Renal cortex interstitium (tissue), 11 donors: ENCODE measurements around the gene SPEN. TPM values are rescaled to one million over a fixed set of nuclear protein-coding genes. Genes with fewer than 3 reads are reported as not detected.

ENCODE experiments used
- DNase-seq, 11 donors: peaks; one replicate each; pipeline ENCODE4 v3.0.0-alpha.2; 2013; ENCODE audit warnings: low read depth in 9 of 11, low spot score in 4 of 11; ENCODE audit errors: extremely low read depth in 1 of 11
- polyA plus RNA-seq, 3 donors: library from polyadenylated mRNA; unstranded; fragments of 120-200 nt; gene quantifications; one replicate each; pipeline ENCODE4 v1.2.1, GENCODE V29; 2013; ENCODE audit not compliant: insufficient read length in 3 of 3

Gene SPEN
- polyA plus RNA-seq, 3 donors = 57.2 to 64.4 (median 61.7) TPM

DNA sequence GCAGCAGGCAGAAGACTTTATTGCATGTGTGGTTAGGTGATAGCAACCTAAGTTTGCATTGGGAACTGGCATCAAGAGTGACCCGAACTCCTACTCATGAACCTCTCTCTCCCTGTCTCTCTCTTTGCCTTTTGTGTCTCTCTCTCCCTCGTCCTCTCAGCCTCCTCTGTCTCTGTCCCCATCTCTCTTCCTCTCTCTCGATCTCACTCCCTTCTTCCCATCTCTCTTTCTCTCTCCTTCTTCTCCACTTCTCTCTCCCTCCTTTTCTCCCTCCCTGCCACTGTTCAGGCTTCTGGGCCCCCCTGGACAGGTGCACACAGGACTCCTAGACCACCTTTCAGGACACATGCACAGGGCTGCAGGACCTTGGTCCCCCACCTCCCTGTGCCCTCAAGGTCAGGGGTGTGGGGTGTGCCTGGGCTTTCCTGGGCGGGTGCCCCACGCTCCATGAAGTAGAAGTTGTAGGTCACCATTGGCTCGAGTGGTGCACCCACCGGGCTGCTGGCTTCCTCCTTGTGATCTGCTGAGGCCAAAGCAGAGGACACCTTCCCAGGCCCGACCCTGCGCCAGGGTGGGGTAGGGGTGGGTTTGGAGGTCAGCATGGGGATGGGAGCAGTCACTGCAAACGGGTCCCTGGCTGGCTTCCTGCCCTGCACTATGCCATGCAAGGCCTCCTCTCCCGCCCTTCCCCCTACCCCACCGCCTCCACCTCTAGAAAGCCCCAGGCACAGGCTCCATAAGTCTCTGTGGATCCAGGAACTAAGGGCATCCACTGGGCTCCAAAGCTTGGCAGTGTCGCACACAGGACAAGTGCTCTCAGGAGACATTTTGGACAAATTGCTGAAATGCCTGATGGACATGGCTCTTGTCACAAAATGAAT lies 141.6 kb downstream of the SPEN start:
- DNase-seq = no peak

DNA sequence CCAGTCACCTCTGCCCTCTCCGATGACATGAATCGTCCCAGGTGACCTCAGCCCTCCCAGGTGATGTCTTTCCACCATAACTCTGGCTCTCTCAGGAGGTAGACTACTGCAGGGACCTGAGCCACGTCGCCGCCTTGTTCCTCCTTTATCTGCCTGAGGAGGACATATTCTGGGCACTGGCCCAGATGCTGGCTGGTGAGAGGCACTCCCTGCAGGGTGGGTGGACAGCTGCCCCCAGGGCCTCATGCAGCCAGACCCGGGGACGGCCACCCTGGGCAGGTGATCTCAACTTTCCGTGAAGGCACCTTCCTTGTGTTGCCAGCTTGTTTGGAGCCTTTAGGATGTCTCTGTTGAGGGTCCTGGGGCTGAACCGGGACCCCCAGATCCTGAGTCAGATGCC lies 142.3 kb downstream of the SPEN start:
- DNase-seq = no peak

Other genes starting within 250 kb of the SPEN start
- 10 to 100 TPM; 19.3 to 24.9 (median 22.1) TPM for gene DDI2, start 230.2 kb upstream of the SPEN start, polyA plus RNA-seq
- gene PLEKHM2, start 163.4 kb upstream of the SPEN start, polyA plus RNA-seq = 10 to 100 TPM; 44.2 to 49.2 (median 45.9) TPM
- 1 to 10 TPM; 2.4 to 5.3 (median 2.5) TPM for gene SLC25A34, start 111.4 kb upstream of the SPEN start, polyA plus RNA-seq
- gene TMEM82, start 105.2 kb upstream of the SPEN start, polyA plus RNA-seq = 1 to 10 TPM; 2.9 to 6.3 (median 4.1) TPM
- gene FBLIM1, start 88.9 kb upstream of the SPEN start, polyA plus RNA-seq = 10 to 100 TPM; 43.8 to 60.8 (median 56.9) TPM
- 1 to 10 TPM; 1.5 to 2.8 (median 1.7) TPM for gene UQCRHL, start 40.1 kb upstream of the SPEN start, polyA plus RNA-seq
- gene ZBTB17, start 128.4 kb downstream of the SPEN start, polyA plus RNA-seq = 10 to 100 TPM; 27.9 to 35.0 (median 30.6) TPM
- gene SRARP, start 156.5 kb downstream of the SPEN start, polyA plus RNA-seq = under 1 TPM; 0.11 to 0.20 (median 0.17) TPM
- 1 to 10 TPM; 3.6 to 7.3 (median 3.6) TPM for gene HSPB7, start 170.3 kb downstream of the SPEN start, polyA plus RNA-seq
- 10 to 100 TPM; 13.0 to 29.5 (median 13.5) TPM for gene CLCNKA, start 174.3 kb downstream of the SPEN start, polyA plus RNA-seq
- gene CLCNKB, start 196.1 kb downstream of the SPEN start, polyA plus RNA-seq = 10 to 100 TPM; 38.5 to 59.9 (median 40.3) TPM
- 1 to 10 TPM; 1.9 to 2.7 (median 1.9) TPM for gene FAM131C, start 225.9 kb downstream of the SPEN start, polyA plus RNA-seq